ENCODE measurements around the gene CTRB2. TPM values are rescaled to one million over a fixed set of nuclear protein-coding genes. Genes with fewer than 3 reads are reported as not detected.
A peak's percentile ranks its signal among the peaks of the same experiment; 100 is the strongest.

Gene CTRB2
- total and polyA plus RNA-seq, 7 experiments from 2014 or later = not detected

DNA sequence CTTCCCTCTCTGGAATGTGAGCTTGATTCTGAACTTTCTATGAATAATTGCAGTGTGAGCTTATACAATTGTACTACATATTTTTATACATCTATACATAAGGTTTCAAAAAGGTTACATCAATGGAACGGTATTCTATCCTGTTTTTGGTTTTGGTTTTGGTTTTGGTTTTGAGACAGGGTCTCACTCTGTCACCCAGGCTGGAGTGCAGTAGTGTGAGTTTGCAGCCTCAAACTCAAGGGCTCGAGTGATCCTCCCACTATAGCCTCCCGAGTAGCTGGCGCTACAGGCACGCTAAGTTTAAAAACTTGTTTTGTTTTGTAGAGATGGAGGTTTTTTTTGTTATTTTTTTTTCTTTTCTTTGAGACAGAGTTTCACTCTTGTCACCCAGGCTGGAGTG, 12.9 kb upstream of the CTRB2 start:
- peaks cover 0 to 18% (median 14%) of the 10 kb centered on the region in 7 donors for H3K4me1 Mint-ChIP-seq
- H3K36me3 ChIP-seq (ENCODE audit: control insufficient read depth in 2 of 3, insufficient read depth in 3 of 3, low read length in 3 of 3) = no peaks in the 10 kb centered on the region
- no peaks in the 10 kb centered on the region for H3K9me3 ChIP-seq (ENCODE audit: control insufficient read depth in 2 of 3, low read length in 3 of 3)
- ATAC-seq (peak; percentile 79), DNase-seq (peak in 5 of 9 donors; percentile 34 to 53 (median 44))
- ChIA-PET POLR2A (interaction anchor here (1.0 to 1.2 kb wide), 2 partner anchors 11 to 18 kb away, joined by 5 to 7 read pairs; no protein-coding TSS in a partner anchor), CTCF (interaction anchor here (0.8 to 1.7 kb wide), 3 partner anchors 159 to 182 kb away, joined by 3 to 4 read pairs (median 3); no protein-coding TSS in a partner anchor)
- H3K36me3 Mint-ChIP-seq = no peaks in the 10 kb centered on the region
- peaks cover 0 to 2% (median 0%) of the 10 kb centered on the region in 11 donors for H3K9me3 Mint-ChIP-seq
- H3K27me3 ChIP-seq (ENCODE audit: control insufficient read depth in 2 of 2, insufficient read depth in 2 of 2, low read length in 2 of 2) = no peaks in the 10 kb centered on the region
- peaks cover 0 to 12% of the 10 kb centered on the region in 2 donors for H3K4me1 ChIP-seq (ENCODE audit: control insufficient read depth in 2 of 2, insufficient read depth in 2 of 2, low read length in 2 of 2)
- intact Hi-C loops (cut with micrococcal nuclease) = loop anchor here (2.0 kb wide), 1 partner anchor 17 kb away; no protein-coding TSS in a partner anchor
- peak overlapping the region; percentile 84 to 96 (median 93) for H3K27ac Mint-ChIP-seq
- H3K27ac ChIP-seq (ENCODE audit: low read depth, low read length) = peak overlapping the region; percentile 29
- H3K4me3 ChIP-seq (ENCODE audit: low read length) = peak overlapping the region; percentile 39
- peak overlapping the region; percentile 62 to 96 (median 90) for H3K4me3 Mint-ChIP-seq
- no peaks in the 10 kb centered on the region for H3K27me3 Mint-ChIP-seq

DNA sequence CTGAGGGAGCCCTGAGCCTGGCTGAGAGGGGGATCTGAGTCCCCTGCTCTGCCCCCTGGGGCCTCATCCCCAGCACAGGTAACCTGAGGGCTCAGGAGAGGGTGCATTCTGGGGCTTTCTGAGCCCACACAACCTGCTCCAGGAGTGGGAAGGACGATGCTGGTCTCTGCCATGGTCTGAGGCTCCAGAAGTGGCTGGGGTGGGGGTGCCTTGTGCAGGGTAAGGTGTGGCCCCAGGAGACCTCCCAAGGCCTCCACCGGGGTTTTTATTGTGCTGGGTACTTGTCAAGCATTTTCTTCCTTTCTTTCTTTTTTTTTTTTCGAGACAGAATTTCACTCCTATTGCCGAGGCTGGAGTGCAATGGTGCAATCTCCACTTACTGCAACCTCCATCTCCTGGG, 12.1 kb upstream of the CTRB2 start:
- Mint-ChIP-seq H3K27me3 (no peaks in the 10 kb centered on the region), H3K4me1 (peaks cover 0 to 18% (median 14%) of the 10 kb centered on the region in 7 donors), H3K9me3 (peaks cover 0 to 2% (median 0%) of the 10 kb centered on the region in 11 donors), H3K27ac (peak overlapping the region in 6 of 9 donors; percentile 84 to 96 (median 94)), H3K36me3 (no peaks in the 10 kb centered on the region), H3K4me3 (peak overlapping the region in 7 of 10 donors; percentile 32 to 96 (median 87))
- POLR2A ChIA-PET = interaction anchor here (0.8 to 1.2 kb wide), 2 partner anchors 11 to 15 kb away, joined by 3 to 5 read pairs; no protein-coding TSS in a partner anchor
- no peak for ATAC-seq
- H3K36me3 ChIP-seq (ENCODE audit: control insufficient read depth in 2 of 3, insufficient read depth in 3 of 3, low read length in 3 of 3) = no peaks in the 10 kb centered on the region
- peak overlapping the region; percentile 29 for H3K27ac ChIP-seq (ENCODE audit: low read depth, low read length)
- H3K27me3 ChIP-seq (ENCODE audit: control insufficient read depth in 2 of 2, insufficient read depth in 2 of 2, low read length in 2 of 2) = no peaks in the 10 kb centered on the region
- CTCF ChIA-PET = interaction anchor here (0.6 to 1.7 kb wide), 3 partner anchors 17 to 183 kb away, joined by 3 to 4 read pairs (median 4); no protein-coding TSS in a partner anchor
- no peak for DNase-seq
- peaks cover 0 to 12% of the 10 kb centered on the region in 2 donors for H3K4me1 ChIP-seq (ENCODE audit: control insufficient read depth in 2 of 2, insufficient read depth in 2 of 2, low read length in 2 of 2)
- H3K9me3 ChIP-seq (ENCODE audit: control insufficient read depth in 2 of 3, low read length in 3 of 3) = no peaks in the 10 kb centered on the region
- peak overlapping the region; percentile 39 for H3K4me3 ChIP-seq (ENCODE audit: low read length)
- intact Hi-C loops (cut with micrococcal nuclease) = no loop called here

DNA sequence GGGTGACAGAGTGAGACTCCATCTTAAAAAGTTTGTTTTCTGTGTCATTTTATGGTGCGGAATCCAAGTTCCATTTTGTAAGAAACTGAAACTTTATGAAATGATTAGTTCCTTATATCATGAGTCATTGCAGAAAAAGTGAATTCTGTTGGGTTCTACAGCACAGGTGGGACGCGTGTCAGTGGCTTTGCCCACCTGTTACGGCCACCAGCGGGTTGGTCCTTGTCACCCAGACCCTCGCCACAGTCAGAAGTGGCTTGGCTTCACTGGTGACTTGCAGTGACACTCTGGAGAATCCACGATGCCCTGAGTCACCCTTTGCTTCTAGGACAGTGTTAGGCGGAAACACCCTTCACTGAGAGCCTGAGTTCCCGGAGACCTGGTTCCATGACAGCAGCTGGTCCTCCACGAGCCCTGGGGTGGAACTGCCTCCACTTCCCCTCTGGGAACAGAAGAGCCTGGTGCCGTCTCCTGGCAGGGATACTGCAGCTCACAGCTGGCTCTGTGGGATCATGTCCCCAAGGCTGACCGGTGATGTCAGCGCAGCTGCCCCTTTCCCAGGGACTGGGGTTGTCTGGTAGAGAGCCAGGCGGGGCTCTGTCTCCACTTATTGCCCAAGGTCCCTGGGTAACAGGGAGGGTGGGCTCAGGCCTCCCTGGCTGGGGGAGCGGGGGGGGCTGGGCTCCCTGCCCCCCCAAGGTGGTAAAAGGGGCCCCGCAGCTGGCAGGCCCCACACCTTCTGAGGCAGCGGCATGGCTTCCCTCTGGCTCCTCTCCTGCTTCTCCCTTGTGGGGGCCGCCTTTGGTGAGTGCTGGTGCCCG, 11.5 kb upstream of the CTRB2 start, which contains the start of gene CTRB1:
CTRB1 (plus strand) TSS at position 733 of the 821 bp plus-strand sequence; CDS start at position 753, 20 bp downstream.
- POLR2A ChIA-PET = interaction anchor here (0.8 kb wide), 1 partner anchor 15 kb away, joined by 3 read pairs; no protein-coding TSS in a partner anchor
- Histone ChIP-seq H3K27me3 (ENCODE audit: control insufficient read depth in 2 of 2, insufficient read depth in 2 of 2, low read length in 2 of 2) (no peaks in the 10 kb centered on the region), H3K4me3 (ENCODE audit: low read length) (peak within 1 kb of the TSS; percentile 39), H3K4me1 (ENCODE audit: control insufficient read depth in 2 of 2, insufficient read depth in 2 of 2, low read length in 2 of 2) (peaks cover 0 to 12% of the 10 kb centered on the region in 2 donors), H3K36me3 (ENCODE audit: control insufficient read depth in 2 of 3, insufficient read depth in 3 of 3, low read length in 3 of 3) (no peaks in the 10 kb centered on the region), H3K9me3 (ENCODE audit: control insufficient read depth in 2 of 3, low read length in 3 of 3) (no peaks in the 10 kb centered on the region), H3K27ac (ENCODE audit: low read depth, low read length) (peak within 1 kb of the TSS; percentile 29)
- peaks cover 0 to 2% (median 0%) of the 10 kb centered on the region in 11 donors for H3K9me3 Mint-ChIP-seq
- CTCF ChIA-PET = interaction anchor here (0.6 to 1.7 kb wide), 3 partner anchors 17 to 275 kb away, joined by 3 to 4 read pairs (median 3); no protein-coding TSS in a partner anchor
- peak within 1 kb of the TSS; percentile 62 to 96 (median 90) for H3K4me3 Mint-ChIP-seq
- H3K27me3 Mint-ChIP-seq = no peaks in the 10 kb centered on the region
- DNase-seq (no peak), ATAC-seq (no peak)
- H3K36me3 Mint-ChIP-seq = no peaks in the 10 kb centered on the region
- peaks cover 0 to 18% (median 14%) of the 10 kb centered on the region in 7 donors for H3K4me1 Mint-ChIP-seq
- H3K27ac Mint-ChIP-seq = peak within 1 kb of the TSS; percentile 84 to 96 (median 93)
- intact Hi-C loops (cut with micrococcal nuclease) = no loop called here

DNA sequence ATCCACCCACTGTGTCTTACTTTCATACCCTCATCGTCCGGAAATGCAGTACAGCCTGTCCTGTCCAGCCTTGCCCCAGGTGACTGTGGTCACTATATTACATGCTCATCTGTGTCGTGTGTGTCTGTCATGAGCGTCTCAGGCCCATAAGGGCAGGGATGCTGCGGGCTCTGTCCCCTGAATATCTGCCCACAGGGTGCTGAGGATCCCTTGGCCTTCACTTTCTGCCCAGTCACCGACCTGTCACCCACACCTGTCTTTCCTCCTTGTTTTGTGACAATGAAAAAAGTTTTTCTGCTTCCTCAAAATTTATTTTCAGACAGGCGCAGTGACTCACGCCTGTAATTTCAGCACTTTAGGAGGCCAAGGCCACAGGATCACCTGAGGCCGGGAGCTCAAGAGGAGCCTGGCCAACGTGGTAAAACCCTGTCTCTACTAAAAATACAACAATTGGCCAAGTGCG, 10.5 kb upstream of the CTRB2 start:
- H3K4me1 Mint-ChIP-seq = peaks cover 0 to 18% (median 14%) of the 10 kb centered on the region in 7 donors
- peaks cover 0 to 2% (median 0%) of the 10 kb centered on the region in 11 donors for H3K9me3 Mint-ChIP-seq
- H3K27ac Mint-ChIP-seq = peak overlapping the region in 1 of 9 donors; percentile 22
- no peak overlapping the region for H3K4me3 Mint-ChIP-seq
- DNase-seq = no peak
- Histone ChIP-seq H3K4me3 (ENCODE audit: low read length) (no peak overlapping the region), H3K36me3 (ENCODE audit: control insufficient read depth in 2 of 3, insufficient read depth in 3 of 3, low read length in 3 of 3) (no peaks in the 10 kb centered on the region), H3K4me1 (ENCODE audit: control insufficient read depth in 2 of 2, insufficient read depth in 2 of 2, low read length in 2 of 2) (peaks cover 0 to 12% of the 10 kb centered on the region in 2 donors), H3K9me3 (ENCODE audit: control insufficient read depth in 2 of 3, low read length in 3 of 3) (no peaks in the 10 kb centered on the region), H3K27me3 (ENCODE audit: control insufficient read depth in 2 of 2, insufficient read depth in 2 of 2, low read length in 2 of 2) (no peaks in the 10 kb centered on the region), H3K27ac (ENCODE audit: low read depth, low read length) (no peak overlapping the region)
- no peak for ATAC-seq
- CTCF ChIA-PET = no interaction called here
- POLR2A ChIA-PET = no interaction called here
- no peaks in the 10 kb centered on the region for H3K36me3 Mint-ChIP-seq
- intact Hi-C loops (cut with micrococcal nuclease) = no loop called here
- no peaks in the 10 kb centered on the region for H3K27me3 Mint-ChIP-seq

DNA sequence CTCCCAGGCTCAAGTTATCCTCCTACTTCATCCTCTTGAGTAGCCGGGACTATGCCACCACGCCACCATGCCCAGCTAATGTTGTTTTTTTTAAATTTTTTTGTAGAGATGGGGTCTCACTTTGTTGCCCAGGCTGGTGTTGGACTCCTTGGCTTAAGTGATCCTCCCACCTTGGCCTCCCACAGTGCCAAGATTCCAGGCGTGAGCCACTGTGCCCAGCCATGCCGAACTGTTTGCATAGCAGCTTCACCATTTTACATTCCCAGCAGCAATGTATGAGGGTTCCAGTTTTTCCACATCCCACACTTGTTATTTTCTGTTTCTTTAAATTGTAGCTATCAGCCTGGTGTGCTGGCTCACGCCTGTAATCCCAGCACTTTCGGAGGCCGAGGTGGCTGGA, 9.6 kb upstream of the CTRB2 start:
- intact Hi-C loops (cut with micrococcal nuclease) = no loop called here
- Histone ChIP-seq H3K4me3 (ENCODE audit: low read length) (no peak overlapping the region), H3K36me3 (ENCODE audit: control insufficient read depth in 2 of 3, insufficient read depth in 3 of 3, low read length in 3 of 3) (no peaks in the 10 kb centered on the region), H3K27me3 (ENCODE audit: control insufficient read depth in 2 of 2, insufficient read depth in 2 of 2, low read length in 2 of 2) (no peaks in the 10 kb centered on the region), H3K4me1 (ENCODE audit: control insufficient read depth in 2 of 2, insufficient read depth in 2 of 2, low read length in 2 of 2) (peaks cover 0 to 12% of the 10 kb centered on the region in 2 donors), H3K27ac (ENCODE audit: low read depth, low read length) (no peak overlapping the region), H3K9me3 (ENCODE audit: control insufficient read depth in 2 of 3, low read length in 3 of 3) (no peaks in the 10 kb centered on the region)
- Mint-ChIP-seq H3K4me3 (no peak overlapping the region), H3K27ac (no peak overlapping the region), H3K4me1 (peaks cover 0 to 18% (median 14%) of the 10 kb centered on the region in 7 donors), H3K9me3 (peaks cover 0 to 2% (median 0%) of the 10 kb centered on the region in 11 donors), H3K36me3 (no peaks in the 10 kb centered on the region), H3K27me3 (no peaks in the 10 kb centered on the region)
- ChIA-PET CTCF (interaction anchor here (1.8 to 2.1 kb wide), 2 partner anchors 17 kb away, joined by 4 to 7 read pairs; no protein-coding TSS in a partner anchor), POLR2A (no interaction called here)
- DNase-seq (no peak), ATAC-seq (no peak)

DNA sequence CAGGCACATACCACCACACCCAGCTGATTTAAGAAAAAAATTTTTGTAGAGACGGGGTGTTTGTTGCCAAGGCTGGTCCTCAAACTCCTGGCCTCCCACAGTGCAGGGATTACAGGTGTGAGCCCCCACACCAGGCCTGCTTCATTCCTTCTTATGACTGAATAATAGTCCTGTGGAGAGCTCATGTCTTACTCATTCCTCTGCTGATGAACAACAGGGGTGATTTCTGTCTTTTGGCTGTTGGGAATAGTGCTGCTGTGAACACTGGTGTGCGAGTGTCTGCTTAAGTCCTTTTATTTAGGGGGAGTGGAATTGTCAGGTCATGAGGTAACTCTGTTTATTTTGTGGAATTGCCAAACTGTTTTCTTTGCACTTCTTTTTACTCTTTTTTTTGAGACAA, 9.2 kb upstream of the CTRB2 start:
- DNase-seq (no peak), ATAC-seq (no peak)
- intact Hi-C loops (cut with micrococcal nuclease) = no loop called here
- CTCF ChIA-PET = interaction anchor here (1.8 to 2.1 kb wide), 2 partner anchors 17 to 18 kb away, joined by 4 to 7 read pairs; no protein-coding TSS in a partner anchor
- Histone ChIP-seq H3K27ac (ENCODE audit: low read depth, low read length) (no peak overlapping the region), H3K27me3 (ENCODE audit: control insufficient read depth in 2 of 2, insufficient read depth in 2 of 2, low read length in 2 of 2) (no peaks in the 10 kb centered on the region), H3K9me3 (ENCODE audit: control insufficient read depth in 2 of 3, low read length in 3 of 3) (no peaks in the 10 kb centered on the region), H3K4me3 (ENCODE audit: low read length) (no peak overlapping the region), H3K4me1 (ENCODE audit: control insufficient read depth in 2 of 2, insufficient read depth in 2 of 2, low read length in 2 of 2) (peaks cover 0 to 12% of the 10 kb centered on the region in 2 donors), H3K36me3 (ENCODE audit: control insufficient read depth in 2 of 3, insufficient read depth in 3 of 3, low read length in 3 of 3) (no peaks in the 10 kb centered on the region)
- Mint-ChIP-seq H3K27me3 (no peaks in the 10 kb centered on the region), H3K4me1 (peaks cover 0 to 18% (median 14%) of the 10 kb centered on the region in 7 donors), H3K27ac (no peak overlapping the region), H3K36me3 (no peaks in the 10 kb centered on the region), H3K4me3 (no peak overlapping the region), H3K9me3 (peaks cover 0 to 2% (median 0%) of the 10 kb centered on the region in 11 donors)
- POLR2A ChIA-PET = no interaction called here

All from naive thymus-derived CD4-positive, alpha-beta T cell (primary cell).